Endothelial cell (in vitro differentiated cells): ENCODE measurements around the gene FOXL1. TPM values are rescaled to one million over a fixed set of nuclear protein-coding genes. Genes with fewer than 3 reads are reported as not detected.

Experiments
- DNase-seq: peaks from one replicate; pipeline ENCODE4 v3.0.0; 2021; ENCODE audit warnings: low spot score
- H3K27ac Mint-ChIP-seq: one replicate; pipeline ENCODE4 v1.8.0; 2021; ENCODE audit warnings: mixed read lengths, inconsistent platforms; ENCODE audit not compliant: unreplicated experiment
- H3K27me3 Mint-ChIP-seq: one replicate; pipeline ENCODE4 v1.8.0; 2021; ENCODE audit warnings: mild to moderate bottlenecking, moderate library complexity, mixed read lengths, inconsistent platforms; ENCODE audit not compliant: unreplicated experiment
- H3K36me3 Mint-ChIP-seq: one replicate; pipeline ENCODE4 v1.8.0; 2021; ENCODE audit warnings: mild to moderate bottlenecking, low read depth, mixed read lengths, inconsistent platforms; ENCODE audit not compliant: unreplicated experiment
- H3K4me1 Mint-ChIP-seq: one replicate; pipeline ENCODE4 v1.8.0; 2021; ENCODE audit warnings: mild to moderate bottlenecking, mixed read lengths, inconsistent platforms; ENCODE audit not compliant: unreplicated experiment
- H3K4me3 Mint-ChIP-seq: one replicate; pipeline ENCODE4 v1.8.0; 2021; ENCODE audit warnings: mild to moderate bottlenecking, mixed read lengths, inconsistent platforms; ENCODE audit not compliant: unreplicated experiment
- H3K9me3 Mint-ChIP-seq: one replicate; pipeline ENCODE4 v1.8.0; 2021; ENCODE audit warnings: mixed read lengths, inconsistent platforms; ENCODE audit not compliant: unreplicated experiment
- total RNA-seq: library from RNA; stranded (reverse); fragmentation: NEBNext Ultra II Directional; extraction: Animal tissue kit (Norgen Biotek cat#: 25700); gene quantifications from one replicate; pipeline ENCODE4 v1.2.1, GENCODE V29; 2021; ENCODE audit not compliant: unreplicated experiment
- TF ChIP-seq, protein P1 (sequence below): fragments of 200-600 bp; sonication (generic); IDR thresholded peaks from one replicate; pipeline ENCODE4 v1.5.0; 2021; ENCODE audit warnings: antibody characterized with exemption; ENCODE audit not compliant: unreplicated experiment

FOXL1 gene
- total RNA-seq, 1 donor from 2014 or later = 3.4 TPM

DNA sequence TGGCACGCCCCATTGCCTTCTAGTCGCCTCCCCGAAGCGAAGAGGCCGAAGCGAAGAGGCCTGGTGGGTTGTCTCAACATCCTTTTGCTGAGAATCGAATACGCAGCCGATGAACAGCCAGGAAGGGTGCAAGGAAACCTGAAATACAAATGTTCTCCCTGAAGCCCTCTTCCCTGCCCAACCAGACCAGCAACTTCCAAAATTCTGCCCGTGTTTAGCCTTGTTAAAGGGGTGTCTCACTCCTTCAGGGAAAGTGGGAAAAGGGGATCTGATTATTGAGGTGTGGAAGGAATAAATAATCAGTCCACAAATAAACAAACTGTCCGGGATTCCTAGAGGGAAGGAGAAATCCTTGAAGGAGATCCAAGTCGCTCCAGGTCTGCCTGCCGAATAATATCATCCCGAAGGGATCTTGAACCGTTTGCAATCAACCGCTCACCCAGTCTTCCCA is 13.1 kb upstream of the FOXL1 start:
- DNase-seq = no peak
- Mint-ChIP-seq H3K4me3 (peak overlapping the region; percentile 71), H3K36me3 (peaks cover 7% of the 10 kb centered on the region), H3K27ac (no peak overlapping the region), H3K9me3 (no peaks in the 10 kb centered on the region), H3K27me3 (peaks cover 12% of the 10 kb centered on the region), H3K4me1 (peaks cover 25% of the 10 kb centered on the region)
- TF ChIP-seq, protein P1, sequence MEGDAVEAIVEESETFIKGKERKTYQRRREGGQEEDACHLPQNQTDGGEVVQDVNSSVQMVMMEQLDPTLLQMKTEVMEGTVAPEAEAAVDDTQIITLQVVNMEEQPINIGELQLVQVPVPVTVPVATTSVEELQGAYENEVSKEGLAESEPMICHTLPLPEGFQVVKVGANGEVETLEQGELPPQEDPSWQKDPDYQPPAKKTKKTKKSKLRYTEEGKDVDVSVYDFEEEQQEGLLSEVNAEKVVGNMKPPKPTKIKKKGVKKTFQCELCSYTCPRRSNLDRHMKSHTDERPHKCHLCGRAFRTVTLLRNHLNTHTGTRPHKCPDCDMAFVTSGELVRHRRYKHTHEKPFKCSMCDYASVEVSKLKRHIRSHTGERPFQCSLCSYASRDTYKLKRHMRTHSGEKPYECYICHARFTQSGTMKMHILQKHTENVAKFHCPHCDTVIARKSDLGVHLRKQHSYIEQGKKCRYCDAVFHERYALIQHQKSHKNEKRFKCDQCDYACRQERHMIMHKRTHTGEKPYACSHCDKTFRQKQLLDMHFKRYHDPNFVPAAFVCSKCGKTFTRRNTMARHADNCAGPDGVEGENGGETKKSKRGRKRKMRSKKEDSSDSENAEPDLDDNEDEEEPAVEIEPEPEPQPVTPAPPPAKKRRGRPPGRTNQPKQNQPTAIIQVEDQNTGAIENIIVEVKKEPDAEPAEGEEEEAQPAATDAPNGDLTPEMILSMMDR = no peak

GRCh38 chr16:86565644-86566511 is 12.5 kb upstream of the FOXL1 start:
- H3K27me3 Mint-ChIP-seq = peaks cover 12% of the 10 kb centered on the region
- TF ChIP-seq, protein P1 = no peak
- H3K27ac Mint-ChIP-seq = no peak overlapping the region
- peak overlapping the region; percentile 71 for H3K4me3 Mint-ChIP-seq
- H3K4me1 Mint-ChIP-seq = peaks cover 30% of the 10 kb centered on the region
- H3K9me3 Mint-ChIP-seq = no peaks in the 10 kb centered on the region
- peak; percentile 15 for DNase-seq
- peaks cover 13% of the 10 kb centered on the region for H3K36me3 Mint-ChIP-seq

DNA sequence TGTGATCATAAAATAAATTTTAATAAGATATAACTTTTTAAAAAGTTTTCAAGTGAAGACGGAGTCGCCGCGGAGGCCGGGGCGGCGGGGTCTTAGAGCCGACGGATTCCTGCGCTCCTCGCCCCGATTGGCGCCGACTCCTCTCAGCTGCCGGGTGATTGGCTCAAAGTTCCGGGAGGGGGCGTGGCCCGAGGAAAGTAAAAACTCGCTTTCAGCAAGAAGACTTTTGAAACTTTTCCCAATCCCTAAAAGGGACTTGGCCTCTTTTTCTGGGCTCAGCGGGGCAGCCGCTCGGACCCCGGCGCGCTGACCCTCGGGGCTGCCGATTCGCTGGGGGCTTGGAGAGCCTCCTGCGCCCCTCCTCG is 11.8 kb upstream of the FOXL1 start, which contains the start of gene FOXC2:
FOXC2 (plus strand) TSS at position 229 of the 365 bp plus-strand sequence. CDS start 507 bp downstream, outside the sequence.
- peaks cover 17% of the 10 kb centered on the region for H3K36me3 Mint-ChIP-seq
- peak; percentile 90 for DNase-seq
- peaks cover 15% of the 10 kb centered on the region for H3K27me3 Mint-ChIP-seq
- H3K27ac Mint-ChIP-seq = no peak within 1 kb of the TSS
- no peaks in the 10 kb centered on the region for H3K9me3 Mint-ChIP-seq
- H3K4me1 Mint-ChIP-seq = peaks cover 37% of the 10 kb centered on the region
- TF ChIP-seq, protein P1 = peak; percentile 17
- peak within 1 kb of the TSS; percentile 91 for H3K4me3 Mint-ChIP-seq

GRCh38 chr16:86566966-86567700 is 11.2 kb upstream of the FOXL1 start:
- TF ChIP-seq, protein P1 = no peak
- peak; percentile 56 for DNase-seq
- H3K36me3 Mint-ChIP-seq = peaks cover 17% of the 10 kb centered on the region
- peaks cover 37% of the 10 kb centered on the region for H3K4me1 Mint-ChIP-seq
- H3K9me3 Mint-ChIP-seq = no peaks in the 10 kb centered on the region
- peak overlapping the region; percentile 91 for H3K4me3 Mint-ChIP-seq
- no peak overlapping the region for H3K27ac Mint-ChIP-seq
- H3K27me3 Mint-ChIP-seq = peaks cover 15% of the 10 kb centered on the region
